ENCODE measurements around the gene RALGDS.
"Not testable (repeated sequence)": the region's sequence is repeated elsewhere in the genome, so short reads cannot be mapped to it uniquely, and the experiment has no call there.

The RALGDS gene

DNA sequence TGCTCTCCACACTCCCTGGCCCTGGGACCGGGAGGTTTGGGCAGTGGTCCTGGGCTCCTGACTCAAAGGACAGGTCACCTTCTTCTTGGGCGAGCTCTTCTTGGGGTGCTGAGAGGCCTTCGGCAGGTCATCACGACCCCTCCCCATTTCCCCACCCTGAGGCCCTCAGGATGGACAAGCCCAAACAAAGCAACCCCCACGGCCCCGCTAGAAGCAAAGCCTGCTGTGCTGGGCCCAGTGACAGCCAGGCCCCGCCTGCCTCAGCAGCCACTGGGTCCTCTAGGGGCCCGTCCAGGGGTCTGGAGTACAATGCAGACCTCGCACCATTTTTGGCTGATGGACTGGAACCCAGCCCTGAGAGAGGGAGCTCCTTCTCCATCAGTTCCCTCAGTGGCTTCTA, 37.4 kb downstream of the RALGDS start:
- DNase-seq: not testable (repeated sequence)

DNA sequence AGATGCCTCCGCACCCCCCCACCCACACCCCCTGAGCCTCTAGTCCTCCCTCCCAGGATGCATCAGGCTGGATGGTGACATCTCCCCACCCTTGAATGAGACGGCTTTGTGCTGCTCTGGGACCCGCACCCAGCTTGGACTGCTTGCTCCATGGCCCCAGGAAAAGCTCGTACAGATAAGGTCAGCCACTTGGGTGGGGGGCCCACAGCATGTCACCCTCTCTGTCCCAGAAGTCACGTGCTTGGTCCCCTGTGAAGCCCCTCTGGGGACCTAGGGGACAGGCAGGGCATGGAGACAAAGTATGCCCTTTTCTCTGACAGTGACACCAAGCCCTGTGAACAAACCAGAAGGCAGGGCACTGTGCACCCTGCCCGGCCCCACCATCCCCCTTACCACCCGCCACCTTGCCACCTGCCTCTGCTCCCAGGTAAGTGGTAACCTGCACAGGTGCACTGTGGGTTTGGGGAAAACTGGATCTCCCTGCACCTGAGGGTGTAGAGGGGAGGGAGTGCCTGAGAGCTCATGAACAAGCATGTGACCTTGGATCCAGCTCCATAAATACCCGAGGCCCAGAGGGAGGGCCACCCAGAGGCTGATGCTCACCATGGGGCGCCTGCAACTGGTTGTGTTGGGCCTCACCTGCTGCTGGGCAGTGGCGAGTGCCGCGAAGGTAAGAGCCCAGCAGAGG, 38.9 kb downstream of the RALGDS start:
- not testable (repeated sequence) for DNase-seq

DNA sequence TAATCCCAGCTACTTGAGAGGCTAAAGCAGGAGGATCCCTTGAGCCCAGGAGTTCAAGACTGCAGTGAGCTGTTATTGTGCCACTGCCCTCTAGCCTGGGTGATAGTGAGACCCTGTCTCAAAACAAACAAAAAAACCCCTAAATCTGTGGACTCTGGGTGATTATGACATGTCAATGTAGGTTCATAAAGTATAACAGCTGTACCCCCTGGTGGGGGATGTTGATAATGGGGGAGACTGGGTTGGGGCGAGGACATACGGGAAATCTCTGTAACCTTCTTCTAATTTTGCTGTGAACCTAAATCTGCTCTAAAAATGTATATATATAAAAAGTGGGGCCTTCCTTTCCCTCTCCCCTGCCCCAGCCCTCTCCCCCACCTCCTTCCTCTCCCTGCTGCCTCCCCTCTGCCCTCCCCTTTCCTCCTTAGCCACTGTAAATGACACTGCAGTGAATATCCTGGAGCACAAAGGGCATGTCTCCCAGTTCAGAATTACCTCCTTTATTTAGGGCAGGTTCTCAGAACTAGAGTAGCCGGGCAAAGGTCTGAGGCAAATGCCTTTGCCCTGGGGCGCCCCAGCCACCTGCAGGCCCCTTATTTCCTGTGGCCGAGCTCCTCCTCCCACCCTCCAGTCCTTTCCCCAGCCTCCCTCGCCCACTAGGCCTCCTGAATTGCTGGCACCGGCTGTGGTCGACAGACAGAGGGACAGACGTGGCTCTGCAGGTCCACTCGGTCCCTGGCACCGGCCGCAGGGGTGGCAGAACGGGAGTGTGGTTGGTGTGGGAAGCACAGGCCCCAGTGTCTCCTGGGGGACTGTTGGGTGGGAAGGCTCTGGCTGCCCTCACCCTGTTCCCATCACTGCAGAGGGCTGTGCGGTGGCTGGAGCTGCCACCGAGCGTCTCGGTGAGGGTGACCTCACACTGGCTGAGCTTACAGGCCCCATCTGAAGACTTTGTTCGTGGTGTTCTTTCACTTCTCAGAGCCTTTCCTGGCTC, 40.0 kb downstream of the RALGDS start:
- not testable (repeated sequence) for DNase-seq

DNA sequence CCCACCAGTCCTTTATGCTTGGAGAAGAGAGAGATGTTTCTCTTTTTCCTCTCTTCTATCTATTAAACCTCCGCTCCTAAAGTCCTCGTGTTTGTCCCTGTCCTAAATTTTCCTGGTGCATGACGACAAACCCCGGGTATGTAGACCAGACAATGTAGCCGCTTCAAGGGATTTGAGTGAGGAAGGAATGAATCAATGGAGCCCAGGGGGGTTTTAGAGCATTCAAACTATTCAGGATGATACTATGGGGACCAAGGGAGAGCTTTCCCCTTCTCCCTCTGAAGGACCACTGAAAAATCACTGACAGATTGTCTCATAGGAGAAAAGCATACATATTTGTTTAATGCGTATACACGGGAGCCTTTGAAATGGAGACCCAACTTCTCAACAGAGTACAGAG, 40.9 kb downstream of the RALGDS start:
- DNase-seq: no peak

DNA sequence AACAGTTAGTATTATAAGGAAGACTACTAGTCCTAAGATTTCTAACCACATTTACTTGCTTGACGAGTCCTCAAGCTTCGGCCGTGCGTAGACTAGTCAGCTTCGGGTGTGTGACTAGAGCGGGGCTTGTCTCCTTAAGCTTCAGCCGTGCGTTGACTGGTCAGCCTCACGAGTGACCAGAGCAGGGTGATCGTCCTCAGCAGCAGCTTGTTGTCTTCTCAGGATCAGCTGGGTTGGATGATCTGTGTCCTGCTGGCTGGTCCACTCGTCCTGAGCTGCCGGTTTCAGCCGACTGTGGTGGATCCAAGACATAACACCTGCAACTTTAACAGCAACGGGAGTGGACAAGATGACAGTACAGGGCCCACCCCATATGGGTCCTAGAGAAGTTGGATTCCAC, 42.6 kb downstream of the RALGDS start:
- no peak for DNase-seq

DNA sequence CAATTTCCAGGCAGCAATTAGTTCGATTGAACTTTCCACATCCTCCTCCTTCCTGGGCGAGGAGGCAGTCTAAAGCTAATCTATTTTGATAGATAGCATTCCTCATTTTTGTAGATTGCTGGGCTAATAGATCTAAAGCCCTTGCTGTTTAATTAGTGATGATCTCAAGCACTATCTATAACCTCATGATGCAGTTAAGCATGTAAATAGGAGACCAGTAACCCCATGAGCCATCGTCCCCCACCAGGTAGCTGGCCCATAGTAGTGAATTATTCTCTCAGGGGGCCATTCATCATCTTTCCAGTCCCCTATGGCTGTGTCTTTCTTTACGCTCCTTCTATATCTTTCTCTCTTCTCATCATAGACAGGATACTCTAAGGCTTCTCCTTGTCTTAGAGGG, 44.3 kb downstream of the RALGDS start:
- DNase-seq: no peak

DNA sequence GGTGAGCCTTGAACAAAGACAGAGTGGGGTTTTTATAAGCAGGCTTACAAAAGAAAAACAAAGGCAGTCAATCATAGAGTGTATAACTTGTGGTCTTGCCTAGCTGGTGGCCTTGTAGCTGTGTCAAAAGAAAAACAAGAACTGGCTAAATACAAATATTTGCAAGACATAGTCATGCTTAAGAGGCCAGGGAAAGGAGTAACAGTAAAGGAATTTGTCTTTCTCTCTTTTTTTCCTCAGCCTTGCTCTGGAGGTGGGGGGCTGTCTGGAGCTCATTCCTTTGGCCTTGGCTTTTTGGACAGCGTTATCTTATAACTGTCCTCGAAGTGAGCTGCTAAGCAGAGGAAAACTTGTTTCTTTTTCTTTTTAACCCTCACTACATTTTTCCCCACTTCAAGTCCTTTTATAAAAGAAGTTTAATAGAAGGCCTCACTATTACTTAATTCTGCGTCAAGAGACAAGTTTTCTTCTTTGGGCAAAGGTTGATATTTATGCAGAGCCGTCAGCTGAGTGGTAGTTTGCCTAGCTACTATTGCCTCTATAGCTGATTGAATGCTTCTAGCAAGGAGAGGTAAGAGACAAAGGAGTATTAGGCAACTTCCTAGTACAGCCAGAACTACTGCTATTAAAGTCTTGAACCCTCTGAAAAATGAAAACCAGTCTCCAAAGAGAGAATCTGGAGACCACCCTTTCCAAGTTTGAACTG, 45.0 kb downstream of the RALGDS start:
- DNase-seq: no peak

DNA sequence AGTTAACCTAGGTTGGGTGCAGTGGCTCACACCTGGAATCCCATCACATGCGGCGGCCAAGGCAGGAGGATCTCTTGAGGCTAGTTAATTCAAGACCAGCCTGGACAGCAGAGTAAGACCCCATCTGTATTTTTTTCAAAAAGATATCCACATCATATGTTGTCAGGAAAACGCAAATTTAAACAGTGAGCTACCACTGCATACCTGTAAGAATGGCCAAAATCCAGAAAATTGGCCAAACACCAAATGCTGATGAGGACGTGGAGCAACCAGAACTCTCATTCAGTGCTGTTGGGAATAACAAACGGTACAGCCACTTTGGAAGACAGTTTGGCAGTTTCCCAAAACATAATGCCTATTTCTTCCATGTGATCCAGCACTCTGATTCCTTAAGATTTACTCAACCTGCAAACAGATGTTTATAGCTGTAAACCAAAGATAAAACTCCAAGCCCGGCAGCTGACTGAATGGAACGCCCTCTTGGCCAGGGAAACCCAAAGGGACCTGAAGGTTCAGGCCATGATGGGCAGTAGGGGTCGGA, 46.9 kb downstream of the RALGDS start:
- DNase-seq: no peak

DNA sequence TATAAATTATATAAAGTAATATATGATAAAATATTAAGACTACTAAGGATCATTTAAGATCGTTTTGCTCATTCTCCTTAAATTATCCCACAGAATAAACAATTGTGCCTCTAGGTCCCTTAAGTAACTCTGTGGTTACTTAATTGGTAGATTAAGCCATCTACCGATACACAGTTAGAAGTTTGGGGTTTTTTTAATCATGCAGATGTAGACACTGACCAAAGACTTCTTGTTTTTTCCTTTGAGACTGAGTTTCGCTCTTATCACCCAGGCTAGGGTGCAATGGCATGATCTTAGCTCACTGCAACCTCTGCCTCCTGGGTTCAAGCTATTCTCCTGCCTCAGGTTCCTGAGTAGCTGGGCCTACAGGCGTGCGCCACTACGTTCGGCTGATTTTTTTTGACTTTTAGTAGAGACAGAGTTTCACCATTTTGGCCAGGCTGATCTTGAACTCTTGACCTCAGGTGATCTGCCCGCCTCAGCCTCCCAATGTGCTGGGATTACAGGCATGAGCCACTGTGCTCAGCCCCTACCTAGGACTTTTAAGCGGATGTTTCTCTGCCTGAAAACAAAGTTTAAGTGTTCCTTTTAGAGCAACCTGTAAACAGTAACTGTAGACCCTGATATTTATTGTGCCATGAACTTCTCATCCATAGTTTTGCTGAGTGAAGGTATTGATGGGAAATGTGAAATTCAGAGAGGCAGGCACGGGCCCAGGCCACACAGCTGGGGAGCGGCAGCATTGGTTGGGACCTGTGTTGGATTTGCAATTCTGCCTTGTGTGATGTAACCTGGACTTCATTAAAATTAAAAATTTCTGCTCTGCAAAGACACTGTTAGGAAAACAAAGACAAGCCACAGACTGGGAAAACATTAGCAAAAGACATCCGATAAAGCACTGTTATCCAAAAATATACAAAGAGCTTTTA, 47.7 kb downstream of the RALGDS start:
- no peak for DNase-seq

DNA sequence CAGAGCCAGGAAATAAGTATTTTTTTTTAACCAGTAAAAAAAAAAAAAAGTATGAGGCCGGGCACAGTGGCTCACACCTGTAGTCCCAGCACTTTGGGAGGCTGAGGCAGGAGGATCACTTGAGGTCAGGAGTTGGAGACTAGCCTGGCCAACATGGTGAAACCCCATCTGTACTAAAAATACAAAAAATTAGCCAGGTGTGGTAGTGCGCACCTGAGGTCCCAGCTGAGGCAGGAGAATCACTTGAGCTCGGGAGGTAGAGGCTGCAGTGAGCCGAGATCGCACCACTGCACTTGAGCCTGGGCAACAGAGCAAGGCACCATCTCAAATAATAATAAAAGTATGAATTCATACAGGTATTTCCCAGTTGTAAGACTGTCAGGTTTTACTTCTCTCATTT, 48.8 kb downstream of the RALGDS start:
- not testable (repeated sequence) for DNase-seq

DNA sequence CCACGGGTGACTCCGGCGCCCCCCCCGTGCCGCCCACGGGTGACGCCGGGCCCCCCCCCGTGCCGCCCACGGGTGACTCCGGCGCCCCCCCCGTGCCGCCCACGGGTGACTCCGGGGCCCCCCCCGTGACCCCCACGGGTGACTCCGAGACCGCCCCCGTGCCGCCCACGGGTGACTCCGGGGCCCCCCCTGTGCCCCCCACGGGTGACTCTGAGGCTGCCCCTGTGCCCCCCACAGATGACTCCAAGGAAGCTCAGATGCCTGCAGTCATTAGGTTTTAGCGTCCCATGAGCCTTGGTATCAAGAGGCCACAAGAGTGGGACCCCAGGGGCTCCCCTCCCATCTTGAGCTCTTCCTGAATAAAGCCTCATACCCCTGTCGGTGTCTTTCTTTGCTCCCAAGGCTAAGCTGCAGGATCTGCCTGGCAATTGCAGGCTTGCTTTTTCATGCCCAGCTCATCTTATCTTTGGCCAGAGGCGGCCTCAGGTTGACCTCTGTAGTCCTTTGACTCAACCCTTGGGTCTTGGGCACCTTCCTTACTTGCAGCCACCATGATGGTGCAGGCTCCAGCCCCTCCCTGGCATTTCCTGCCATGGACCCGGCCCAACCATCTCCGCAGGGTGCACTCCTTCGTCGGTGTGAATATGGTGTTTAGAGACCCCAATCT, 49.4 kb downstream of the RALGDS start:
- no peak for DNase-seq

DNA sequence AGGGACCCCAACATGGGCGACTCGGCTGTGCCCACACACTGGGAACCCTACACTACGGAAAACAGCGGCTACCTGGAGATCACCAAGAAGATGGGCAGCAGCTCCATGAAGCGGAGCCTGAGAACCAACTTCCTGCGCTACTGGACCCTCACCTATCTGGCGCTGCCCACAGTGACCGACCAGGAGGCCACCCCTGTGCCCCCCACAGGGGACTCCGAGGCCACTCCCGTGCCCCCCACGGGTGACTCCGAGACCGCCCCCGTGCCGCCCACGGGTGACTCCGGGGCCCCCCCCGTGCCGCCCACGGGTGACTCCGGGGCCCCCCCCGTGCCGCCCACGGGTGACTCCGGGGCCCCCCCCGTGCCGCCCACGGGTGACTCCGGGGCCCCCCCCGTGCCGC, 50.1 kb downstream of the RALGDS start:
- not testable (repeated sequence) for DNase-seq

DNA sequence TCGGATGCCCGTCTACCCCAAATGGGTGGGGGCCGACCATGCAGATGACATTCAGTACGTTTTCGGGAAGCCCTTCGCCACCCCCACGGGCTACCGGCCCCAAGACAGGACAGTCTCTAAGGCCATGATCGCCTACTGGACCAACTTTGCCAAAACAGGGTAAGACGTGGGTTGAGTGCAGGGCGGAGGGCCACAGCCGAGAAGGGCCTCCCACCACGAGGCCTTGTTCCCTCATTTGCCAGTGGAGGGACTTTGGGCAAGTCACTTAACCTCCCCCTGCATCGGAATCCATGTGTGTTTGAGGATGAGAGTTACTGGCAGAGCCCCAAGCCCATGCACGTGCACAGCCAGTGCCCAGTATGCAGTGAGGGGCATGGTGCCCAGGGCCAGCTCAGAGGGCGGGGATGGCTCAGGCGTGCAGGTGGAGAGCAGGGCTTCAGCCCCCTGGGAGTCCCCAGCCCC, 50.5 kb downstream of the RALGDS start:
- DNase-seq: not testable (repeated sequence)

DNA sequence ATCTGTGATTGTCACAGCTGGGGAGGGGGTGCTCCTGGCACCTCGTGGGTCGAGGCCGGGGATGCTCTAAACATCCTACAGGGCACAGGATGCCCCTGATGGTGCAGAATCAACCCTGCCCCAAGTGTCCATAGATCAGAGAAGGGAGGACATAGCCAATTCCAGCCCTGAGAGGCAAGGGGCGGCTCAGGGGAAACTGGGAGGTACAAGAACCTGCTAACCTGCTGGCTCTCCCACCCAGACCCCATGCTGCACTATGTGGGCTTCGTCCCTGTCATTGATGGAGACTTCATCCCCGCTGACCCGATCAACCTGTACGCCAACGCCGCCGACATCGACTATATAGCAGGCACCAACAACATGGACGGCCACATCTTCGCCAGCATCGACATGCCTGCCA, 52.6 kb downstream of the RALGDS start:
- not testable (repeated sequence) for DNase-seq

DNA sequence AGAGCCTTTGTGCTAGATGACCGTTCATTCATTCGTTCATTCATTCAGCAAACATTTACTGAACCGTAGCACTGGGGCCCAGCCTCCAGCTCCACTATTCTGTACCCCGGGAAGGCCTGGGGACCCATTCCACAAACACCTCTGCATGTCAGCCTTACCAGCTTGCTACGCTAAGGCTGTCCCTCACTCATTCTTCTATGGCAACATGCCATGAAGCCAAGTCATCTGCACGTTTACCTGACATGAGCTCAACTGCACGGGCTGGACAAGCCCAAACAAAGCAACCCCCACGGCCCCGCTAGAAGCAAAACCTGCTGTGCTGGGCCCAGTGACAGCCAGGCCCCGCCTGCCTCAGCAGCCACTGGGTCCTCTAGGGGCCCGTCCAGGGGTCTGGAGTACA, 53.2 kb downstream of the RALGDS start:
- no peak for DNase-seq

DNA sequence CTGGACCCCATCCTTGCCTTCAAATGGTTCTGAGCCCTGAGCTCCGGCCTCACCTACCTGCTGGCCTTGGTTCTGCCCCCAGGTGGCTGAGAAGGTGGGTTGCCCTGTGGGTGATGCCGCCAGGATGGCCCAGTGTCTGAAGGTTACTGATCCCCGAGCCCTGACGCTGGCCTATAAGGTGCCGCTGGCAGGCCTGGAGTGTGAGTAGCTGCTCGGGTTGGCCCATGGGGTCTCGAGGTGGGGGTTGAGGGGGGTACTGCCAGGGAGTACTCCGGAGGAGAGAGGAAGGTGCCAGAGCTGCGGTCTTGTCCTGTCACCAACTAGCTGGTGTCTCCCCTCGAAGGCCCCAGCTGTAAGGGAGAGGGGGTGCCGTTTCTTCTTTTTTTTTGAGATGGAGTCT, 54.0 kb downstream of the RALGDS start:
- DNase-seq: no peak

DNA sequence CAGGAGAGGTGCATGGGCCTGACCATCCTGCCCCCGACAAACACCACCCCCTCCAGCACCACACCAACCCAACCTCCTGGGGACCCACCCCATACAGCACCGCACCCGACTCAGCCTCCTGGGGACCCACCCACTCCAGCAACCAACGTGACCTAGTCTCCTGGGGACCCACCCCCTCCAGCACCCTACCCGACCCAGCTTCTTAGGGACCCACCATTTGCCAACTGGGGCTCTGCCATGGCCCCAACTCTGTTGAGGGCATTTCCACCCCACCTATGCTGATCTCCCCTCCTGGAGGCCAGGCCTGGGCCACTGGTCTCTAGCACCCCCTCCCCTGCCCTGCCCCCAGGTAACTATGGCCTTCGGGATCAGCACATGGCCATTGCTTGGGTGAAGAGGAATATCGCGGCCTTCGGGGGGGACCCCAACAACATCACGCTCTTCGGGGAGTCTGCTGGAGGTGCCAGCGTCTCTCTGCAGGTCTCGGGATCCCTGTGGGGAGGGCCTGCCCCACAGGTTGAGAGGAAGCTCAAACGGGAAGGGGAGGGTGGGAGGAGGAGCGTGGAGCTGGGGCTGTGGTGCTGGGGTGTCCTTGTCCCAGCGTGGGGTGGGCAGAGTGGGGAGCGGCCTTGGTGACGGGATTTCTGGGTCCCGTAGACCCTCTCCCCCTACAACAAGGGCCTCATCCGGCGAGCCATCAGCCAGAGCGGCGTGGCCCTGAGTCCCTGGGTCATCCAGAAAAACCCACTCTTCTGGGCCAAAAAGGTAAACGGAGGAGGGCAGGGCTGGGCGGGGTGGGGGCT, 54.7 kb downstream of the RALGDS start:
- no peak for DNase-seq

DNA sequence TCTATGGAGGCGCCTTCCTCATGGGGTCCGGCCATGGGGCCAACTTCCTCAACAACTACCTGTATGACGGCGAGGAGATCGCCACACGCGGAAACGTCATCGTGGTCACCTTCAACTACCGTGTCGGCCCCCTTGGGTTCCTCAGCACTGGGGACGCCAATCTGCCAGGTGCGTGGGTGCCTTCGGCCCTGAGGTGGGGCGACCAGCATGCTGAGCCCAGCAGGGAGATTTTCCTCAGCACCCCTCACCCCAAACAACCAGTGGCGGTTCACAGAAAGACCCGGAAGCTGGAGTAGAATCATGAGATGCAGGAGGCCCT, 56.0 kb downstream of the RALGDS start:
- no peak for DNase-seq

DNA sequence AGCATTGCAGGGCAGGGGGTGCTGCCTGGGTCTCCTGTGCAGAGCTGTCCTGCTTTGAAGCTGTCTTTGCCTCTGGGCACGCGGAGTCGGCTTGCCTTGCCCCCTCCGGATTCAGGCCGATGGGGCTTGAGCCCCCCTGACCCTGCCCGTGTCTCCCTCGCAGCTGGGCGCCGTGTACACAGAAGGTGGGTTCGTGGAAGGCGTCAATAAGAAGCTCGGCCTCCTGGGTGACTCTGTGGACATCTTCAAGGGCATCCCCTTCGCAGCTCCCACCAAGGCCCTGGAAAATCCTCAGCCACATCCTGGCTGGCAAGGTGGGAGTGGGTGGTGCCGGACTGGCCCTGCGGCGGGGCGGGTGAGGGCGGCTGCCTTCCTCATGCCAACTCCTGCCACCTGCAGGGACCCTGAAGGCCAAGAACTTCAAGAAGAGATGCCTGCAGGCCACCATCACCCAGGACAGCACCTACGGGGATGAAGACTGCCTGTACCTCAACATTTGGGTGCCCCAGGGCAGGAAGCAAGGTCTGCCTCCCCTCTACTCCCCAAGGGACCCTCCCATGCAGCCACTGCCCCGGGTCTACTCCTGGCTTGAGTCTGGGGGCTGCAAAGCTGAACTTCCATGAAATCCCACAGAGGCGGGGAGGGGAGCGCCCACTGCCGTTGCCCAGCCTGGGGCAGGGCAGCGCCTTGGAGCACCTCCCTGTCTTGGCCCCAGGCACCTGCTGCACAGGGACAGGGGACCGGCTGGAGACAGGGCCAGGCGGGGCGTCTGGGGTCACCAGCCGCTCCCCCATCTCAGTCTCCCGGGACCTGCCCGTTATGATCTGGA, 56.6 kb downstream of the RALGDS start:
- no peak for DNase-seq

All from NCI-H1694 treated with DMSO at 0.1 percent for 48 hours (cell line).